ENCODE results near the gene KRTAP5-7. TPM values are rescaled to one million over a fixed set of nuclear protein-coding genes. Genes with fewer than 3 reads are reported as not detected.

KRTAP5-7 gene
- total RNA-seq, 1 experiment from 2014 or later, result not detected

GRCh38 chr11:71496421-71496820 is 30.6 kb upstream of the KRTAP5-7 start:
- no peak overlapping the region for H3K4me3 ChIP-seq (ENCODE audit: low read depth, low read length)
- intact Hi-C loops (cut with micrococcal nuclease; ENCODE audit: unreplicated experiment), result no loop called here
- TF ChIP-seq, protein P1, sequence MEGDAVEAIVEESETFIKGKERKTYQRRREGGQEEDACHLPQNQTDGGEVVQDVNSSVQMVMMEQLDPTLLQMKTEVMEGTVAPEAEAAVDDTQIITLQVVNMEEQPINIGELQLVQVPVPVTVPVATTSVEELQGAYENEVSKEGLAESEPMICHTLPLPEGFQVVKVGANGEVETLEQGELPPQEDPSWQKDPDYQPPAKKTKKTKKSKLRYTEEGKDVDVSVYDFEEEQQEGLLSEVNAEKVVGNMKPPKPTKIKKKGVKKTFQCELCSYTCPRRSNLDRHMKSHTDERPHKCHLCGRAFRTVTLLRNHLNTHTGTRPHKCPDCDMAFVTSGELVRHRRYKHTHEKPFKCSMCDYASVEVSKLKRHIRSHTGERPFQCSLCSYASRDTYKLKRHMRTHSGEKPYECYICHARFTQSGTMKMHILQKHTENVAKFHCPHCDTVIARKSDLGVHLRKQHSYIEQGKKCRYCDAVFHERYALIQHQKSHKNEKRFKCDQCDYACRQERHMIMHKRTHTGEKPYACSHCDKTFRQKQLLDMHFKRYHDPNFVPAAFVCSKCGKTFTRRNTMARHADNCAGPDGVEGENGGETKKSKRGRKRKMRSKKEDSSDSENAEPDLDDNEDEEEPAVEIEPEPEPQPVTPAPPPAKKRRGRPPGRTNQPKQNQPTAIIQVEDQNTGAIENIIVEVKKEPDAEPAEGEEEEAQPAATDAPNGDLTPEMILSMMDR (IDR thresholded peaks at IDR 0.05; ENCODE audit: insufficient read depth in 1 of 2, low read depth in 1 of 2, low read length in 1 of 2, severe bottlenecking in 1 of 2, unreplicated experiment in 1 of 2), result no peak
- no TSS peak for BruUV-seq (replicated peaks)
- H3K36me3 ChIP-seq (ENCODE audit: control insufficient read depth, insufficient read depth, low read length), result peaks cover 13% of the 10 kb centered on the region
- H3K4me1 ChIP-seq, result no peaks in the 10 kb centered on the region
- ChIA-PET CTCF (no interaction called here), POLR2A (no interaction called here)
- Mint-ChIP-seq H3K4me3 (ENCODE audit: unreplicated experiment) (no peak overlapping the region), H3K27ac (ENCODE audit: unreplicated experiment) (no peak overlapping the region), H3K36me3 (ENCODE audit: insufficient read depth, unreplicated experiment) (peaks cover 56% of the 10 kb centered on the region), H3K27me3 (ENCODE audit: insufficient read depth, unreplicated experiment) (no peaks in the 10 kb centered on the region), H3K4me1 (ENCODE audit: low read depth, unreplicated experiment) (no peaks in the 10 kb centered on the region), H3K9me3 (ENCODE audit: unreplicated experiment) (no peaks in the 10 kb centered on the region)
- DNase-seq, result peak in 1 of 2 experiments; percentile 33
- H3K27me3 ChIP-seq (replicated peaks; ENCODE audit: control insufficient read depth, insufficient read depth, low read length), result no peaks in the 10 kb centered on the region
- H3K9me3 ChIP-seq, result no peaks in the 10 kb centered on the region

DNA sequence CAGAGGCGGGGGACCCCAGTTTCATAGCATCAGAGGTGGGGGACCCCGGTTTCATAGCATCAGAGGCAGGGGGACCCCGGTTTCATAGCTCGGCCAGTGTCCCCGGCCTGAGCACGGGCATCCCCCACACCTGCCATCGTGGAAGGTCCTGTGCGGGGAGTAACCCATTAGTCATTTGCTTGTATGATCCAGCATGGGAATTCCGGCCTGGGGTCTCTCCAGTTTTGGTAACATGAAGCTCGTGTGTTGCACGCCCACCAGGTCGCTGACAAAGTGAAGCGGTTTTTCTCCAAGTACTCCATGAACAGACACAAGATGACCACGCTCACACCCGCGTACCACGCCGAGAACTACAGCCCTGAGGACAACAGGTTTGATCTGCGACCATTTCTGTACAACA is 29.0 kb upstream of the KRTAP5-7 start:
- Histone ChIP-seq H3K4me3 (ENCODE audit: low read depth, low read length) (no peak overlapping the region), H3K27me3 (replicated peaks; ENCODE audit: control insufficient read depth, insufficient read depth, low read length) (no peaks in the 10 kb centered on the region), H3K4me1 (no peaks in the 10 kb centered on the region), H3K36me3 (ENCODE audit: control insufficient read depth, insufficient read depth, low read length) (peaks cover 11% of the 10 kb centered on the region), H3K9me3 (no peaks in the 10 kb centered on the region)
- intact Hi-C loops (cut with micrococcal nuclease; ENCODE audit: unreplicated experiment), result no loop called here
- TF ChIP-seq, protein P1 (IDR thresholded peaks at IDR 0.05; ENCODE audit: insufficient read depth in 1 of 2, low read depth in 1 of 2, low read length in 1 of 2, severe bottlenecking in 1 of 2, unreplicated experiment in 1 of 2), result no peak
- Mint-ChIP-seq H3K9me3 (ENCODE audit: unreplicated experiment) (no peaks in the 10 kb centered on the region), H3K36me3 (ENCODE audit: insufficient read depth, unreplicated experiment) (peaks cover 48% of the 10 kb centered on the region), H3K27me3 (ENCODE audit: insufficient read depth, unreplicated experiment) (no peaks in the 10 kb centered on the region), H3K4me3 (ENCODE audit: unreplicated experiment) (no peak overlapping the region), H3K4me1 (ENCODE audit: low read depth, unreplicated experiment) (no peaks in the 10 kb centered on the region), H3K27ac (ENCODE audit: unreplicated experiment) (no peak overlapping the region)
- POLR2A ChIA-PET, result no interaction called here
- no TSS peak for BruUV-seq (replicated peaks)
- DNase-seq, result peak in 1 of 2 experiments; percentile 25
- CTCF ChIA-PET, result no interaction called here

DNA sequence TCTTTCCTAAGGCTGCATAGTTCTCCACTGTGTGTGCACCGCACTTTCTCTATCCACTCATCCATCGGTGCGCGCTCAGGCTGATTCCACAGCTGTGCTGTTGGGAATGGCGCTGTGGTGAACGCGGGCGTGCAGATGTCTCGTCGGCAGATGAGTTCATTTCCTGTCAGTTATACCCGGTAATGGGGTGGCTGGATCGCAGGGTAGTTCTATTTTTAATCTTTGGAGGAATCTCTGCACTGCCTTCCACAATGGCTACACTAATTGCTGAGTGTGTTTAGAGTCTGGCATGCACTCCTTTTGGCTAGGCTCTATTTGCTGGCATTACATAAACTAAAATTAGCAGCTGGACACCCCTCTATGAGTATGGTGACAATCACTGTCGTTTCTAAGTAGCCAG is 27.9 kb upstream of the KRTAP5-7 start:
- Histone ChIP-seq H3K36me3 (ENCODE audit: control insufficient read depth, insufficient read depth, low read length) (peaks cover 11% of the 10 kb centered on the region), H3K27me3 (replicated peaks; ENCODE audit: control insufficient read depth, insufficient read depth, low read length) (no peaks in the 10 kb centered on the region), H3K4me3 (ENCODE audit: low read depth, low read length) (no peak overlapping the region), H3K9me3 (no peaks in the 10 kb centered on the region), H3K4me1 (no peaks in the 10 kb centered on the region)
- BruUV-seq (replicated peaks), result no TSS peak
- intact Hi-C loops (cut with micrococcal nuclease; ENCODE audit: unreplicated experiment), result no loop called here
- CTCF ChIA-PET, result no interaction called here
- Mint-ChIP-seq H3K4me1 (ENCODE audit: low read depth, unreplicated experiment) (no peaks in the 10 kb centered on the region), H3K4me3 (ENCODE audit: unreplicated experiment) (no peak overlapping the region), H3K27me3 (ENCODE audit: insufficient read depth, unreplicated experiment) (no peaks in the 10 kb centered on the region), H3K36me3 (ENCODE audit: insufficient read depth, unreplicated experiment) (peaks cover 45% of the 10 kb centered on the region), H3K27ac (ENCODE audit: unreplicated experiment) (no peak overlapping the region), H3K9me3 (ENCODE audit: unreplicated experiment) (no peaks in the 10 kb centered on the region)
- POLR2A ChIA-PET, result no interaction called here
- peak in 1 of 2 experiments; percentile 23 for DNase-seq
- TF ChIP-seq, protein P1 (IDR thresholded peaks at IDR 0.05; ENCODE audit: insufficient read depth in 1 of 2, low read depth in 1 of 2, low read length in 1 of 2, severe bottlenecking in 1 of 2, unreplicated experiment in 1 of 2), result no peak
